HCEC 1CT (cell line): ENCODE data around the gene CFAP57.

Experiments used
- DNase-seq: peaks from one replicate; pipeline ENCODE4 v3.0.0-alpha.2; 2017

The CFAP57 gene

DNA sequence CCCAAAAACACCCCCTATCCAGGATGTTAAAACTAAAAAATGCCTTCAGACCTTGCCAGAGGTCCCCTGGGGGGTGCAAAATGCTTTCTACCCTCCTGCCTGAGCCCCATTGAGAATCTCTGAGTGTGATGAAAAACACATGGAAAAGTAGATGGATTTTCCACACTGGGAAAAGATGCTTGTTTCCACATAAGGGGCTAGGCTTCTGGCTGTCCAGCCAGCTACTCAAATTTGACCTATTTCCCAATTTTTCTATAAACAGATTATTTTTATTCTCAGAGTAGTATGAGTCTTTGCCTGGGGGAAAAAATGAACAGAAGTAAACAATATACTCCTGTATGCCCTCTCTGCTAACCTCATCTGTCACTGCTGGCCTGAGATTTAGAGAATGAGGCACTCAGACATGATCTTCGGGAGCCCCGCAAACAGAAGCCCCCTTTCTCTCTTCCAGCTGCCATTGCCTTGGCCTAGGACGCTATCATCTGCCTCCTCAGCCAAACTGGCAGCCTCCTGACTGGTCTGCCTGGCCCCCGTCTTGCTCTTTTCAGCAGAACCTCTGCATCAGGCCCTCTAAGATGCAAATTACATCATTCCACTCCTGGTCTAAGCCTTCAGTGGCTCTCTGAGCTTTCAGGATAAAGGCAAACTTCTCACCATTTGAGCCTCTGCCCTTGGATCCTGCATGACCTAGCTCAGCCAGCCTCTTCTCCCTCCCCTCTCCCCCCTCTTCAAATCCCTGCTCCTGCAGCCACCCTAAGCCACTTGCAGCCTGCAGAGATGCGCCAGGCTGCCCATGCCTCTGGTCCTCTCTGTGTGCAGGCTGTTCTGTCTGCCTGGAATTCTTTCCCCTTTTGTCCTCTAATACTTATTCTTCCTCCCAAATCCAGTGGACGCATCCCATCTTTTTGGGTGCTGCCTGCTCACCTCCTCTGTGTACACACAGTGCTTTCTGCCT, 58.0 kb downstream of the CFAP57 start:
- DNase-seq: no peak

DNA sequence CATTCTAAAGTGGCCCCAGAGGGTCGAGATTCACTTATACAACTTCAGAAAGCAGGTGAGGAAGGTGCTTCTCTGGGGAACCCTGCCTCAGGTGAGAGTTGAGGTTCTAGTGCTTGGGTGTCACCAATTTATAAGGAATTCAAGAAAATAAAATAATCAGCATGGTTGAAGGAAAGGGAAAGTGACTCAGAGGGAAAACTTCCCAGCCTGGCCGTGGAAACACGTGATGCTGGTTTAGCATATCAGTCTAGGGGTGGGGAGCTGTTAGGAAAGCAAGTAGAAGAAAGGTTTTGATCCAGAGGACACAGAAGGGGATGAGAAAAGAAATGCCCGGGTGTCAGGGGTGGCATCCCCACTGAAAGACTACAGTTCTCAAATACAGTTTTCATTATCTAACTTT, 59.9 kb downstream of the CFAP57 start:
- DNase-seq: peak; percentile 50

DNA sequence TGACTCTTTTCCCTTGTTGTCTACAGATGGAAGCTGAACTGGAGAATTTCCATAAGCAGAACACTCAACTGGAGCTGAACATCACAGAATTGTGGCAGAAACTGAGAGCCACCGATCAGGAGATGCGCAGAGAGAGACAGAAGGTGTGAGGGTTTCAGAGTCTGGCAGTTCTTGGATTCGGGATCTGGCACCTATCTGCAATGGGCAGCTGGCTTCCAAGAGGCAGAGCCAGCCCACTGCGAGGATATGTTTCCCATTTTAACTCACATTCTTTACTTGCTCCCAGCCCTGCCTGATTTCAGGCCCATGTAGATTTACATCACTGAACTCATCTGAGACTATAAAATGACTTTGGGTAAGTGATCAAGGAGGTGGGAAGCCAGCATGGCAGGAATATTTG, 60.4 kb downstream of the CFAP57 start:
- DNase-seq: no peak

DNA sequence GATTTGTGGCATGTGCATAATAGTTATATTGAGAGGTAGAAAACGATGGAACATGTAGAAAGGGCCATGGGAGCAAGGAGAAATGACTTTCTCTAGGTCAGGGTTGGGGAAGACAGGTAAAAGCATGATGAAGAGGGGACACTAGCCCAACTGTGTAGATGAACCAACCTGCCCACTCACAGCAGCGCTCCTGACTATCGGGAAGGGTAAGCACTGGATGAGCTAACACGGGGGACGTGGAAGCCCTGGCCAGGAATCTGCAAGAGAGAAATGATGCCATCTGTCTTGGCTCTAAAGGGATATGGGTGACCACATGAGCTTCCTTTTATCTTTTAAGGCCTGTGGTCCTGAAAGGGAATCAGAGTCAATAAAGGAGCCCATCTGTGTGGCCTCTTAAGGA, 61.5 kb downstream of the CFAP57 start:
- DNase-seq: no peak

DNA sequence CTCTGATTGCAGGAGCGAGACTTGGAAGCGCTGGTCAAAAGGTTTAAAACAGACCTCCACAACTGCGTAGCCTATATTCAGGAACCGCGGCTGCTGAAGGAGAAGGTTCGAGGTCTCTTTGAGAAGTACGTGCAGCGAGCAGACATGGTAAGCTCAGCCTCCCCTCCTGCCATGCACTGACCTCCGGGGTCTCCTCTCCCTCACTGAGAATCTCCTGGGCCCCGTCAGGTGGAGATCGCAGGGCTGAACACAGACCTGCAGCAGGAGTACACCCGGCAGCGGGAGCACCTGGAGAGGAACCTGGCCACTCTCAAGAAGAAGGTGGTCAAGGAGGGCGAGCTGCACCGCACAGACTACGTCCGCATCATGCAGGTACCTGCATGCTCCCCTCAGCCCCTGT, 62.1 kb downstream of the CFAP57 start:
- no peak for DNase-seq

DNA sequence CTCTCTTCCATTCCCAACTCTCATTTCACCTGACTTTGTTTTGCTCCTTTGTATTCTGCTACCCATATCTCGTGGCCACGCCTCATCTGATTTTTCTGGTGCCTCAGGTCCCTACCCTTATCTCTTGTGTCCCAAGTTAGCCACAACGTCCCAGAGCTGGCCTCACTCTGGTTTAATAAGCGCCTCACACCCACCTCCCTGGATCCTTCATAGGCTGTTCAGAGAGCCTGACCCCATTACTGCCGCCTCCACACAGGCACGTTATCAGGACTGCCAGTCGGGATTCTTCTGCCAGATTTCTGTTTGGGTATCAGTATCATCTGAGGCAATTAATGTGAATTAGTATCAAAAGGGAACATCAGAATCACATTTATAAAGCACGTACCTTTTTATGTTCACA, 62.9 kb downstream of the CFAP57 start:
- DNase-seq: no peak

DNA sequence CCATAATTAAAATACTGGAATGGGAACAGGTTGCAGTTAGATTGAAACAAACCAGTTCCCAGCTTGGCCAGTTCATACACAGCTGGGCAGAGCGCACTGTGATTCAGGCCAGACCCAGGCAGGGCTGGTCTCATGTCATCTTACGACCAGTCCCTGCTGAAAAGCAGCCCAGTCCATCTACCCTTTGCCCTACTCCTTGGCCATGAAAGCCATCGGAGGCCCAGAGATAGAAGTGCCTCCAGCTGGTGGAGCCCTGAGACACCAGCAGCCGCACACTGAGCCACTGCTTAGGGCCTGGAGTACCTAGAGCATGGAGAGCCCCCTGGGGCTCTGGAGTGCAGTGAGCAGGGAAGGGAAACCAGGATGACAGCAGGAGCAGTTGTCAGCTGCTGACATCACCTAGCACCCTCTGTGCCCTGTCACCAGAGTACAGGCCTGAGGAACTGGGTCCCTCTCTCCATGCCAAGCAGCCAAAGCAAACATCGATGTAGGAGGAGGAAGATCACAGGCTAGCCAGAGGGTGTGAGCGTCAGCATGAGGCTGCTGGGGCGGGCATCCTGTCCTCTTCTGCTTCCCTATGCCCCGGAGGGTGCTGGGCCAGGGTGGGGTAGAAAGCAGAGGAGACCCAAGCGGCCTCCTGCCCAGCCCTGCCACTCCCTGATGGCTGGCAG, 63.5 kb downstream of the CFAP57 start:
- no peak for DNase-seq

DNA sequence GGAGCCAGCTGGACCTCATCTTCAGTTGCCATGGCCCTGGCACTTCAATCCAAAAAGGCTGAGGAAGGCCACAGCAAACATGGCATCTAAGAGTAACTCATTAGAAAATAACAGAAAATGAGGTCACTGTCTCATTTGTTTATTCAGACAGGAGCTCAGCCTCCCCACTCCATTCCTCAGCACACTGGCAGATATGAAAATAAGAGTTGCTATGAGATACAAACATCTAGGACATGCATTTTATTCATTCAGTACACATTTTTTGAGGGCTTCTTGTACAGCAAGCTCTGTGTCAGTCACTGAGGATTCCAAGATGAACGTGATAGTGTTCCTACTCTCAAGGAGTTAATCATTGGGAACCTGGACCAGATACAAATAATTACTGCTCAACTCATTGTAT, 65.0 kb downstream of the CFAP57 start:
- no peak for DNase-seq

DNA sequence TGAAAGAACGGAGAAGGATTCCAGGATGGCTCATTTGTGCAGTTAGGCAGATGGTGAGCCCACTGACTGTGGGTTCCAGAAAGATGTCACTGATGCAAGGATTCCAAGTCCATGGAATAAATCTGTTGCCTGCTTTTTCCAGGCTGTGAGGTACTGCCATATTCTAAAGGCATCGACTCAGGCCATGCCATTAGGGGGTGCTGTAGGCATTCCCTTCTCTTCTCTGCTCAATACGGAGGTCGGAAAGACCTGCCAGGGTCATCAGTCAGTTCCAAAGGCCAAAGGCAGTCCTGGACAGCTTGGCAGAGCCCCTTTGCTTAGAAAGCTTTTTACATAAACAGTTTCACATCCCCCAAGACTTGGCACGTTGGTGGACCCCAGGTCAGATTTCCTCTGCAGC, 66.0 kb downstream of the CFAP57 start:
- DNase-seq: peak; percentile 65

DNA sequence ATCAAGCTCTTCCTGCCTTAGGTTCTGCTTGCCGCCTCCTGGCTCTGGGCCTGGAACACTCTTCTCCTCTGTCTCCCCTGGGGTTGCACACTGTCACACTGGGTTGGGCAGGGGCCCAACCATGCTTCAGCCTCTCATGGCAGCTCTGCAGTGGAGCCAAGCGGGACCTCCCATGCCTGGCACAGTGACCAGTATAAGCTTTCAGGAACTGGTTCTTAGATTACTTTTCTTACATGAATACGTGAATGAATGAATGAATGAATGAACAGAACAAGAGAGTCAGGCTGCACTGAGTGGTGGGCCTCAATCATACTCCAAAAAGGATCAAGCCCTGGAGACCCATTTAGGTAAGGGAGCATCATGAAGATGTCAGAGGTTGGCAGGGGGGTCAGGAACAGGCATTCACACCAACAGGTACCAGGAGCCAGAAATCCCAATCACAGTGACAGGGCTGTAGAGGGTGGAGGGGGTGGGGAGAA, 66.9 kb downstream of the CFAP57 start:
- DNase-seq: no peak

DNA sequence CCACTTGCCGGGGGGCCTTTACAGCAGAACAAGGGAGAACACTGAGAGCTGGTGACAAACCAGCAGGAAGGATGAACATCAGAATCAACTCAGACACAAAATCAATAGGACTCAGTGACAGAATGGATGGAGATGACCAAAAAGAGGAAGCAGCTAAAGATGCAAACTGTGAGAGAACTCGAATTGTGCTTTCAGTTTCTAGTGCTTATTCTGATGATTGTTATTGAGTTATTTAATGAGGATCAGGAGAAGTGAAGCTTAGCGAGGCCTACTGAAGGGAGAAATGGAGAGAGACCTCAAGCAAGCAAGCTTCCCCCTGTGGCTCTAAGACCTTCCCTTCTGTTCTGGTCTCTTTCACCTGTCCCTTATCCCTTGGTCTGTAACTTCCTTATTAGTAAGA, 67.4 kb downstream of the CFAP57 start:
- DNase-seq: no peak

DNA sequence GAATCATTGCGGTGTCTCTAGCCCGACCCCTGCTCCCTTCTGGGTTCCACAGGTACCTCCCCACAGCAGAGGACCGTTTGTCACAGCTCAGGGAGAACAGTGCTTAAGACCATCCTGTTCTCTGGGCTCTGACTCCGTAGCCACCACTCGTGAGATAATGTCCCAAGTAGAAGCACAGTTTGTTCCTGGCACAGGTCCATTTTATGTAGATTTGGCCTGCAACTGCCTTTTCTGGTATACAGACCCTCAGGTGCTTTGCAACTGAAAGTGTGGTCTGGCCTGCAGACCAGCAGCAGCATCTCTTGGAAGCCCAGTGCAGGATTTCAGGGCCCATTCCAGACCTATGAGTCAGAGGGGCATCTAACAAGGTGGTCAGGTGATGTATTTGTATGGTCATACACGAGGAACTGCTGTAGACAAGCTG, 69.3 kb downstream of the CFAP57 start:
- peak; percentile 24 for DNase-seq

DNA sequence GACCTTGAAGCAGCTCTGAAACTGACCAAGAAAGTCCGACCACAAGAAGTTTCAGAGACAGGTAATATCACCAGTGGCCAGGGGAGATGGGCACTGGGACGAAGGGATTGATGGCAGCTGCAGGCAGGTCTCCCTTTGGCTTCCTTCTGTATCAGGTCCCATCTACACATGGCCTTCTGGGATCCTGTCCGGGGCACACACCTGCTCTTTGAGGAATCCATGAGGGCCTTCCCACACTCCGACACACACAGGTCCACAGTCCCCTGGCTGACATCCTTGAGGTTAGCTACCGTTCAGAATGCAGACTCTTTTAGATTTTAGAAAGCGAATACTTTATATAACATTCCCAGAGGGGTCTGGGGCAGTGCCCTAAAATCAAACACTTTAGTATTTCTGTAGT, 71.2 kb downstream of the CFAP57 start:
- DNase-seq: no peak

DNA sequence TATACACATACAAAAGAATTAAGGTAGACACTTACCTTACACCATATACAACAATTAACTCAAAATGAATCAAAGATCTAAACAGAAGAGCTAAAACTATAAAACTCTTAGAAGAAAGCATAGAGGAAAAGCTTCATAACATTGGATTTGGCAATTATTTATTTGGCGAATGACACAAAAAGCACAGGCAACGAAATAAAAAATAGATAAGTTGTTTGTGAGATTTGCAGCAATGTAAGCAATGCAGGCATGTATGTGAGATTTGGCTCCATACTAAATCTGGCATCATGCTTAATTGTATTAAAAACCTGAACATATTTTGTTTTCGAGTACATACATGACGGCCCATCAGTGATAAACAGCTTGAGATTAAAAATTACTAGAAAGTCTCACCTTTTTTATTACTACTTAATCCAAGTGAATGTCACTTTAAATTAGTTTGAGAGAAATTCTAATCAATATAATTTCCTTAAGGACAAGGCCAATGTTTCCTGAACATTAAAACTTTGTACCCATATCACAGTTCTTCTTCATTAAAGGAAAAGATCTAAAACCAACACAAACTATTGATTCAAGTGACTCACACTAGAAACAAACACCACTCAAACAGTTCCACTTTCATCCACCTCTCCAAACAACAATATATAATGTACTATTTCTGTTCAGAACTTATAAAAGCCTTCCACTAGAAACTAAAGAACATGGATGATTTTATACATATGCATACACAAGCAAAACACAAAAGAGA, 74.5 kb downstream of the CFAP57 start:
- no peak for DNase-seq

DNA sequence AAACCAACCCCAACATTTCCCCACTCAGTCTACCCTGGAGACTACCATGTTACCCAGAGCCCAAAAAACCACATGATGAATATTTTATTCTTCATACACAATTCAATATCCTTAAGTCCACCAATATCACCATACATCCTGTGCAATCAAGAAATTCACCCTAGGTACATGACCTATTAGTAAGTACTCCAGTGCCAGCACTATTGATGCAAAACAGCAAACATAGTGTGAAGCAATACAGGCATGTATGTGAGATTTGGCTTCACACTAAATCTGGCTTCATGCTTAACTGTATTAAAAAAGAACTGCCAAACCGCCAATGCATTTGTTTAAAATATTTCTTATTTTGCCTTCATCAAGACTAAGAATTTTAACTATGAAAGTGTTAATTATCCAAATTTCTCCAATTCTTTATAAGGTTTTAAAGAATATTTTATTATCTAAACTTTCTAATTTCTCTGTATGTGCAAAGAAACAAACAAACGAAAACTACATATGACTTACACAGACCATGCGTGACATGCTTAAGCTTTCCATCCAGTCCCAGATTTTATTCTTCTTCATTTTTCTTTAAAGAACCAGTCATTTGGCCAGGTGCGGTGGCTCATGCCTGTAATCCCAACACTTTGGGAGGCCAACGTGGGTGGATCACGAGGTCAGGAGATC, 75.3 kb downstream of the CFAP57 start:
- no peak for DNase-seq

DNA sequence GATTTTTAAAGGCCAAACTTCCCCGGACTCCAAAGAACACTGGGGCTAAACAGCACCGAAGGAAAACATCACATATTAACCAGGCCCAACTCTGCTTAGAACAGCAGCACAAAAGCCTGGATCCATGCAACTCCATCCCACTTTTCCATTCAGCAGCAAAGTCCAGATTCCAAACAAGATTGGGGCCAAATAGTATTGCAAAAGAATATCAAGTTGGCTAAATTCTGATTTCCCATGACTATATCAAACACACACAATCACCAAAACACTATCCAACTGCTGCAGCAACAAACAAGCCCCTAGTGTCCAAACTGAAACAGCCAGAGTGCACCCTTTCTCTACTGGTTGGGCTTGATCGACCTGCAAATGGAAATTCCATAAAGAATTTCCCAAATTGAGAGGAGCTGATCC, 78.2 kb downstream of the CFAP57 start:
- no peak for DNase-seq

DNA sequence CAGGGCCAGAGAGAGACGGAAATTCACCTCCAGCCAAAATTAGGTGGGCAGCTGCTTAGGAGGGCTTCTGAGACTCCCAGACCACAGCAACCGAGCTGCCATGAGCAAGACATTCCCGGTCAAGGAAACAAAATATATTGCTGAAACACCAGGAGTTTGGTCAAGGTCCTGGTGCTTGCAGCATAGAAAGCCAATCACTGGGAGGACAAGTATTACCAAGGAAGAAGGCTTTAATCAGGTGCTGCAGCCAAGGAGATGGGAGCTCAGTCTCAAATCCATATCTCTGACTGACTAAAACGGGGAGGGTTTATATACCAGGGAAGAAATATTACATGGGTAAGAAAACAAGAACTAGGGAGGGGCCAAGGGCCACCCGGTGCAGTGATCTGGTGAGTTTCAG, 78.9 kb downstream of the CFAP57 start:
- no peak for DNase-seq

DNA sequence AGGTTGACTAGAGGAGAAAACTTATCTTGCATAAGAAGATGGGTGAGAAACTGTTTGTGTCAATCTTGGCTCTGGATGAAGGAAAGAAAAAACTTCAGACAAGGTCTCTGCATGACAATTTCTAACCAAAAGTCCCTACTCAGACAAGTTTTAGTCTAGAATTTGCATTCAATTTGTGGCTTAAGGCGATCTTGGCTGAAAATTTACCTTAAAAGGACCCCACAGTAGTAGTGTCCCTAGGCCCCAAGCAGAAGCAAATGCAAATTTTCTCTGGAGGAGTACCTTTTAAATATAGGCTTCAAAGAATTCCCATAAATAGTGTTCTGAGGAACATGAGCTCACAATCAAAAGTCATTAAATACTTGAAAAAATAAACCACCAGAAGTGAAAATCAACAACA, 80.1 kb downstream of the CFAP57 start:
- no peak for DNase-seq

DNA sequence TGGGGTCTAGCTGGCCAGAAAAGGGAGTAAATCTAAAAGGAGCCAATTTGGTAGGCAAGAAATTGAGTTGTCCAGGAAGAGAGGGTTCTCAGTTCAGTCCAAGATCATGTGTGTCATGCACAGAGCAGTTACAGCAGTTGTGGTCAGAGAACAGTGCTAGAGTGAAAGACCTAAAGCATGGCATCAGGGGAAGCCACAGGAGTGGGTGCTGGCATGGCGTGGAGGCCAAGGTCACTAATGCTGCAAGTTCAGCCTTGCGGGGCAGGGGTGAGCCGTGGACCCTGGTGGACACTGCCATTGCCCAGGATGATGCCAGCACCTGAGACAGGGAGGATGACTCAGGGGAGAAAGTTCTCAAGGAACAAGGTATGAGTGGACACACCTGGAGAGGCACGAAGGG, 81.0 kb downstream of the CFAP57 start:
- DNase-seq: no peak

DNA sequence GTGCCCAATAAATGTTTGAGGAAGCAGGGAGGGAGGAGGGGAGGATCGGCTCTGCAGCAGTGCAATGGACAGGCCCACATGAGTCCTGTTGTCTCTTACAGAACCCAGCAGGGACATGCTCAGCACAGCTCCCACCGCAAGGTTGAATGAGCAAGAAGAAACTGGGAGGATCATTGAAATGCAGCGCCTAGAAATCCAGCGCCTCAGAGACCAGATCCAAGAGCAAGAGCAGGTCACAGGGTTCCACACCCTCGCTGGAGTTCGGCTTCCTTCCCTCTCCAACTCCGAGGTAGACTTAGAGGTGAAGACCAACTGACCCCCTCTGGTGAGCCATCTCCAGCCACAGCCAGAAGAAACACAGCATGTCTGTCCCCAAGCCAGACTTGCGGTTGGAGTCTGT, 81.7 kb downstream of the CFAP57 start:
- no peak for DNase-seq

DNA sequence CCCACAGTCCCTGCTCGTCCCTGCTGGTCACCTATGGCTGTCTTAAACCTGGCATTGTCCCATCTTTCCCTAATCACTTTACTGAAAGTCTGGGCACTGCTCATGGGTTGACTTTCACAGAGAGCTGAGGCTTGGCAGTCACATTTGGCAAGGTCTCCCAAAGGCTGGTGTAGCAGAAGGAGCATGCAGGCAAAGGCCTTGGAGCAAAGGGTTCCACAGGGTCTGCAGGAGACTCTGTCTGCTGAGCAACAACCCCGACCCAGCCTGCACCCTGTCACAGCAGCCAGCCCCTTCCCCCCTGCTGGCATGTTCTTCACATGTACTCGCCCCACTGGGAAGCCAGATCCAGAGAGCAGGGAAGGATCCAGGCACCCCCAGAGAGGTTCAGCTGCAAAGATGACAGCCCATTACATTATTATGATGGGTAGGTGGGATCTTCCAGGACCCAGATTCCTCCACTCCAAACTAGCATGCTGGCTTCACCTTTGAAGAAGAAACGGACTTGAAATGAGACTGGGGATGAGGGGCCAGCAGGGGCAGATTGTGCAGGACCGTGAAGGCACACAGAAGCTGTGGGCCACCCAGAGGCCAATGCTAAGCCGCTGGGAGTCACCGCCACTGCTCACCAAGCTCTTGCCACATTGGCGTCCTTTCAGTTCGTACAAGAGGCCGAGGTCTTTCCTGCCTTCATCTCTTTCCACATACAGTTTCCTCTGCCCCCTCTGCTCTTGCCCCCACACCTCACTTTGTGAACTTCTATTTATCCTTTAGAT, 83.5 kb downstream of the CFAP57 start:
- no peak for DNase-seq
